HUDEP-2 (cell line): Measurements from ENCODE around the gene ASGR1.

ENCODE experiments used
- DNase-seq, 76 experiments: peaks; one replicate each; lab custom pipeline; 2025; ENCODE audit not compliant: unreplicated experiment in 76 of 76; lab: John Stamatoyannopoulos, UW

ASGR1 gene, protein sequence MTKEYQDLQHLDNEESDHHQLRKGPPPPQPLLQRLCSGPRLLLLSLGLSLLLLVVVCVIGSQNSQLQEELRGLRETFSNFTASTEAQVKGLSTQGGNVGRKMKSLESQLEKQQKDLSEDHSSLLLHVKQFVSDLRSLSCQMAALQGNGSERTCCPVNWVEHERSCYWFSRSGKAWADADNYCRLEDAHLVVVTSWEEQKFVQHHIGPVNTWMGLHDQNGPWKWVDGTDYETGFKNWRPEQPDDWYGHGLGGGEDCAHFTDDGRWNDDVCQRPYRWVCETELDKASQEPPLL

DNA sequence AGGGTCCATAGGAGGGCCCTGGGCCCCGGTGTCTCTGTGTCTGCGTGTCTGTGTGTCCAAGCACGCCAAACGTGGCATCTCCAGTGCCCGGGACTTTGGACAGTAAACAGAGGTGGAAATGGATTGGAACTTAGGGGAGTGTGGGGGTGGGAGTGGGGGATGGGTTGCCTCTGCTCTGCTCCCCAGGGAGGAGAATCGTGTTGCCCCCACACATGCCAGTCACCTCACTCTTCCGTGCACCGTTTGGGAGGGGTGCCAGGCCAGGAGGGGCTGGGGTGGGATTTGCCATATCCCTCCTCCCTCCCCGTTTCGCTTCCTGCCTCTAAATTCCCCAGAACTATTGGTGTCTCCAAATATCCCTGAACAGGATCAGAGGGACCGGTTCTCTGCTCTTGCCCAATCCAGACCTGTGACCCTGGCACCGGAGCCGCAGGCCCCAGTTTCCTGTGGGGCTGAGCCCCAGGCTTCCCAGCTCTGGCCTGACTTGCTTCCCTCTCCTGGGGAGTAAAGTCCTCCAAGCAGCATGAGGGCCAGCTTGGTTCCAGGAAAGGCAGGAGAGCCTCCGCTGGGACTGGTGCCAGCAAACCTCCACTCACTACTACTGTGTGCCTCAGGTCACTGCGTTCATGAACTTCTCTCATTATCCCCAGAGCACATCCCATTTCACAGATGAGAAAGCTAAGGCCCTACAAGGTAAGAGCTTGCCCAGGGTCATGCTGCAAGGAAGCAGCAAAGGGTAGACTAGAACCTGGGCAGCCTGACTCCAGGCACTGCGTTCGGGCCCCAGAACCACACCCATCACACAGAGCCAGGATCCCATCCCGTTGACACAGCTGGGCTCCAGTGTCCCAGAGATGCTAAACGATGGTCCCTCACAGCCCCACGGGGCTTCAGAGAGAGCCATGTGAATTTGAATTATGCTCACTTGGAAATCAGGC lies at the start of gene ASGR1:
TSS of gene ASGR1 (minus strand) at position 54 of the 938 bp plus-strand sequence. CDS start 807 bp downstream, outside the sequence.
- DNase-seq, result no peak

DNA sequence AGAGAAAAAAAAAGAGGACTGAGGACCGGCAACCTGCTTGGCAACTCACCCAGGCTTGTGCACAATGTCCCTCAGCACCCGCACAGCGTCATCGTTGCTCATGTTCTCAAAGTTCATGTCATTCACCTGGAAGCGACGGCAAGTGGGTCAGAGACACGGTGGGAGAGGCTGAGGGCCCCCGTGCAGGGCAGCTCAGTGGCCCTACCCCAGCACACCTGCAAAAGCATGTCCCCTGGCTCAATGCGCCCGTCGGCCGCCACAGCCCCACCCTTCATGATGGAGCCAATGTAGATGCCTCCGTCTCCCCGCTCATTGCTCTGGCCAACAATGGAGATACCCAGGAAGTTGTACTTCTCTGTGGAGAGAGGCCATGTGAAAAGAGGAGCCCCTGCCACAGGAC lies 49.8 kb upstream of the ASGR1 start:
- no peak for DNase-seq

DNA sequence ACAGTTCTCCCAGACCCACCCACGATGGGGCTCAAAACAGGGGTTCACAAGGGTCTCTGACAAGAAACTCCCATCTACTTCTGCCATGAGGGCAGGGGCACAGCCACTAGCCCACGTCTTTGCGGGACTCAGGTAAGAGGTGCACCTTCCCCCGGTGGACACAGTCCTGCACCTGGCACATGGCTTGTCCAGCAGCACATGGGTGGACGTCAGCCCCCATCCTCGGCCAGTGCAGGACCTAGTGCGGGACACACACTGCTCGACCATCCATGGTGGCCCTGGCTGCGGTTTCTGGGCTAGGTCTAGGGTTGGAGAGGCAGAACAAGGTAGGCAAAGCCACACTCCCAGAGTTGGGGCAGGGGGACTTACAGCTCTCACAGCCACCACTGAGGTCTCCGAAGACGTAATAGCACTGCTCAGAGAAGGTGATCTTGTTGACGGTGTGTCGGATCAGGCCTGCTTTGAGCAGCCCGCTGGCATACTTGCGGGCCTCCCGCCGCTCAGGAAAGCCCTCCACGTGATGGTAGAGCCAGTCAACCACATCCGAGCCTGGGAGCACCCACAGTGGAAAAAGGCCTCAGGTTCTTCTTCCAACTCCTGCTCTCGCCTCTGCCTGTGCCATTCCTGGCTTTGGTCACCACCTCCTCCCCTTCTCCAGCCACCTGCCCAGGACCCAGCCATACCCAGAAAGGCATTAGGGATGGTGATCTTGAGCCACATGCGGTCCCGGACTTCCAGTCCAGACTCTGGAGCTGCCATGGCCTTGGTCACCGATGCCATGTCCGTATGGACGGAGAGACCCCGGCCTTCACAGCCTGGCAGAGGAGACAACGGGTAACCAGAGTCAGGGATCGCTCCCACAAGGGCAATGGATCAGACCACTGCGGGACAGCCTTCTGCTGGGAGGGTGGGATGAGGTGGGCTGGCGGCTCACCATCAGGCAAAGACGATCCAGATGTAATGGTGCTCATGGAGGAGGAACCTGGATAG lies 47.8 kb upstream of the ASGR1 start:
- no peak for DNase-seq

DNA sequence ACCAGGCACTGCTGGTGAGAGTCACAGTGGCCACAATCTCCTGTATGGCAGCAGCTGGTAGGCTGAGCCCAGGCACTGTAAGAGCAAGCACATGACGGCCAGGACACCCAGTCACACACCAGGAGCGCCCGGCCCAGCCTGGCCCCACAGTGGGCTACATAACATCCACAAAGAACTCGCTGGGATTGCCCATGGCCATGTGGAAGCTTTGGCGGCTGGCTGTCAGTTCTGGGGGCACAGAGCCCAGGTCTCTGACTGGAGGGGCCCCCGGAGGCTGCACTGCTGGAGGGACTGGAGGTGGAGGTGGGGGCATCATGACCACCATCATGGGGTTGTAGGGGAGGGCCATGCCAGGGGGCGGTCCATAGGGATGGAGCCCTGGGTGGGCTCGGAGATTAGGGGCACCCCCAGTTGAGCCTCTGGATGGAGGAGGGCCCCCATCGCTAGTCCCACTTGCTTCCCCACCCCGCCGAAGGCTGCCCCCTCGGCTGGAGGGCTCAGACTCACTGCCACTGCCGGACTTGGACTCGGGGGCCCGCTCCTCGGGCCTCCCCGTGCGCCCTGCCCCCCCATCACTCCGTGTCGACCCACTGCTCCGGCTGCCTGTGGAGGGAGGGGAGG lies 46.7 kb upstream of the ASGR1 start:
- no peak for DNase-seq

DNA sequence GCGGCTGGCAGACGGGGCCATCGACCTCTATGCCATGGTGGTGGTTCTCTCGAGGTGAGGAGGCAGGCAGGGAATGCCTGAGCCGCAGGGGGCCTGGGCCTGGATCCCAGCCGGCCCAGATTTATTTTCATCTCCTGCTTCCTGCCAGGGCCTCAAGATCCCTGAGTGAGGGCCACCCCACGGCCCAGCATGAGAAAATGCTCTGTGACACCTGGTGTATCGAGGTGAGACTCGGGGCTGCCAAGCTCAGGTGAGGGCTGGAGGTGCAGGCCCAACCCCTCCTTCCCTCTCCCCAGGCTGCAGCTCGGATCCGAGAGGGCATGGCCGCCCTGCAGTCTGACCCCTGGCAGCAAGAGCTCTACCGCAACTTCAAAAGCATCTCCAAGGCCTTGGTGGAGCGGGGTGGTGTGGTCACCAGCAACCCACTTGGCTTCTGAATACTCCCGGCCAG lies 45.5 kb upstream of the ASGR1 start:
- no peak for DNase-seq

GRCh38 chr17:7224110-7224509 lies 44.9 kb upstream of the ASGR1 start:
- no peak for DNase-seq

- no peak for DNase-seq
Measured at GRCh38 chr17:7223375-7223774, 44.2 kb upstream of the ASGR1 start.

- no peak for DNase-seq
Measured at GRCh38 chr17:7222972-7223292, 43.8 kb upstream of the ASGR1 start.

GRCh38 chr17:7222093-7222971 lies 43.2 kb upstream of the ASGR1 start:
- no peak for DNase-seq

- DNase-seq, result no peak
Measured at GRCh38 chr17:7221278-7222092, 42.3 kb upstream of the ASGR1 start.

DNA sequence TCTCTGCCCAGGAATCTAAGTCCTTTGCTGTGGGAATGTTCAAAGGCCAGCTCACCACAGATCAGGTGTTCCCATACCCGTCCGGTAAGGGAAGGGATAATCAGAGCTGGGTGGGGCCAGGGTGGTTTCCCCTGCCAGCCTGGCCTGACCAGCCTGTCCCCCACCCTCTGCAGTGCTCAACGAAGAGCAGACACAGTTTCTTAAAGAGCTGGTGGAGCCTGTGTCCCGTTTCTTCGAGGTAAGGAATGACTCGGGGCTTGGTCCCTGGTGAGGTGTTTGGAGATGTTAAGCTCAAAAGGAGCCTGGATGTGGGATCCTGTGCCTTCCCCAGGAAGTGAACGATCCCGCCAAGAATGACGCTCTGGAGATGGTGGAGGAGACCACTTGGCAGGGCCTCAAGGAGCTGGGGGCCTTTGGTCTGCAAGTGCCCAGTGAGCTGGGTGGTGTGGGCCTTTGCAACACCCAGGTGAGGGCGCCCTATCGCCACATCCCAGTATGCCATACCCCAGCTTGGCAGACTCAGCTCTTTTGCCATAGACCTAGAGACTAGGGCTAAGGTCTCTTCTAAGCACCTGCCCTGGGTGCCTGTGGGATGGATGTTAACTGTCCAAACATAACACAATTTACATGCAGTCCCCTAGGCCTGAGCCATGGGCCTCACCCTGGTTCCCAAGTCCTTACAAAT lies 41.6 kb upstream of the ASGR1 start:
- peak in 62 of 76 experiments; percentile 10 to 82 (median 63) for DNase-seq

- DNase-seq, result peak in 65 of 76 experiments; percentile 24 to 87 (median 76)
Measured at GRCh38 chr17:7219812-7220592, 40.8 kb upstream of the ASGR1 start, which contains the start of the genes ACADVL and DLG4. ACADVL (plus strand) TSS chr17:7219938; CDS start chr17:7219985, 47 bp downstream. DLG4 (minus strand) TSS chr17:7219836.

DNA sequence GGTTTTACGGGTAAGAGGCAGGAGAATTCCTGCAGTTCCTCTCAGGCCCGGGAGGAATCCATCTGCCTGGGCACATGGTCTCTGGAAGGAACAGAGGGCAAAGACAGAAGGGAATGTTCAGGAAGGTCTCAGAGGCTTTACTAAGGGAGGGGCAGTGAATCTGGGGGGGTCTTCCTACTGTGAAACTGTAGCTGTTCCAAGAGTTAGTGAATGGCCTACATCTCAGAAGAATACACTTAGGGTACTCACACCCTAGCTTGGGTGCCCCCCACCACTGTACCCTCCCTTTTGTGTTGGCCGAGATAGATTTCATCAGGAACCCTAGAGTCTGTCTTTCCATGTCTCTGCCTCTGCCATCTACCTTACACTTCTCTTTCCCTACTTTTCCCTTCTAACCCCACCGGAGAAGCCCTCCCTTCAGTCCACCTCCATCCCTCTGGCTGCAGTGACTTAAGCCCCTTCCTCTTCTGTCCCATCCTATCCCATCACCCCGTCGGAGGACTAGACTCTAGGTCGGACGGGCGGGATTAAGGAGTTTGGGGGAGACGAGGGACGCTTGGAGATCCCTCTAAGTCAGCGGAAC lies 40.1 kb upstream of the ASGR1 start:
- no peak for DNase-seq

GRCh38 chr17:7218758-7219157 lies 39.6 kb upstream of the ASGR1 start:
- peak in 1 of 76 experiments; percentile 8 for DNase-seq

- DNase-seq, result no peak
Measured at GRCh38 chr17:7218166-7218565, 39.0 kb upstream of the ASGR1 start.
